SJSA1 (cell line): ENCODE data around the gene KCNQ1. TPM values are rescaled to one million over a fixed set of nuclear protein-coding genes. Genes with fewer than 3 reads are reported as not detected.
"Not testable (repeated sequence)": the region's sequence is repeated elsewhere in the genome, so short reads cannot be mapped to it uniquely, and the experiment has no call there.

Experiments used
- DNase-seq, 2 experiments: peaks; one replicate each; pipeline ENCODE4 v3.0.0-alpha.2; 2015 to 2020; ENCODE audit warnings: low spot score in 2 of 2, low read depth in 1 of 2
- H3K27ac ChIP-seq: fragments of 250-450 bp; sonication (Bioruptor Pico); 2 replicates; pipeline ENCODE4 v1.5.1; 2020; ENCODE audit warnings: mild to moderate bottlenecking, moderate library complexity
- H3K27me3 ChIP-seq: fragments of 250-450 bp; sonication (Bioruptor Pico); replicated peaks from 2 replicates; pipeline ENCODE4 v1.5.1; 2020; ENCODE audit warnings: mild to moderate bottlenecking, moderate library complexity
- H3K36me3 ChIP-seq: fragments of 250-450 bp; sonication (Bioruptor Pico); 2 replicates; pipeline ENCODE4 v1.5.1; 2020; ENCODE audit warnings: mild to moderate bottlenecking
- H3K4me1 ChIP-seq: fragments of 250-450 bp; sonication (Bioruptor Pico); replicated peaks from 2 replicates; pipeline ENCODE4 v1.6.1; 2021; ENCODE audit warnings: mild to moderate bottlenecking
- H3K4me3 ChIP-seq: fragments of 250-450 bp; sonication (Bioruptor Pico); 2 replicates; pipeline ENCODE4 v1.5.1; 2020; ENCODE audit warnings: mild to moderate bottlenecking
- H3K9me3 ChIP-seq: fragments of 250-450 bp; sonication (Bioruptor Pico); replicated peaks from 2 replicates; pipeline ENCODE4 v1.5.1; 2020; ENCODE audit warnings: mild to moderate bottlenecking
- total RNA-seq: library from RNA; depleted of rRNA; stranded (reverse); fragments of >200 nt; shearing (Covaris generic); gene quantifications from 2 replicates; pipeline ENCODE4 v1.2.3, GENCODE V29; 2014

The KCNQ1 gene
- total RNA-seq, 1 experiment from 2014 or later = not detected

DNA sequence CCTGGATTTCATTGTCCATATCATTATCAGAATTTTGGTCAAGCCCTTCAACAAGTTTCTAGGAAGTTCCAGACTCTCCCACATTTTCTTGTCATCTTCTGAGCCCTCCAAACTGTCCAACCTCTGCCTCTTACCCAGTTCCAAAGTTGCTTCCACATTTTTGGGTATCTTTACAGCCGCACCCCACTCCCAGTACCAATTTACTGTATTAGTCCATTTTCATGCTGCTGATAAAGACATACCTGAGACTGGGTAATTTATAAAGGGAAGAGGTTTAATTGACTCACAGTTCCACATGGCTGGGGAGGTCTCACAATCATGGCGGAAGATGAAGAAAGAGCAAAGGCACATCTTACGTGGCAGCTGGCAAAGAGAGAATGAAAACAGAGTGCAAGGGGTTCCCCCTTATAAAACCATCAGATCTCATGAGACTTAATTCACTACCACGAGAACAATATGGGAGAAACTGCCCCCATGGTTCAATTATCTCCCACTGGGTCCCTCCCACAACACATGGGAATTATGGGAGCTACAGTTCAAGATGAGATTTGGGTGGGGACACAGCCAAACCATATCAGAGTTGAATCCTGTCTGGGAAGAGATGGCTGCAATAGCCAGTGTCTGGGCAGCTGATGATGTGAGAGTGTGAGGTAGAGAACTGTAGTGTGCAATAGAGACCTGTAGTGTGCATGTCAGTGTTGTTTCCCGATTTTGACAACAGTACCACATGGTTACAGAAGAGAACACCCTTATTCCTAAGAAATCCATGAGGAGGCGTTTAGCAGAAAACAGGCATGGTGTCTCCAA is 35.5 kb downstream of the KCNQ1 start:
- not testable (repeated sequence) for H3K9me3 ChIP-seq, DNase-seq, H3K4me1 ChIP-seq, H3K27ac ChIP-seq, H3K36me3 ChIP-seq, H3K4me3 ChIP-seq
- H3K27me3 ChIP-seq = peaks cover 32% of the 10 kb centered on the region

DNA sequence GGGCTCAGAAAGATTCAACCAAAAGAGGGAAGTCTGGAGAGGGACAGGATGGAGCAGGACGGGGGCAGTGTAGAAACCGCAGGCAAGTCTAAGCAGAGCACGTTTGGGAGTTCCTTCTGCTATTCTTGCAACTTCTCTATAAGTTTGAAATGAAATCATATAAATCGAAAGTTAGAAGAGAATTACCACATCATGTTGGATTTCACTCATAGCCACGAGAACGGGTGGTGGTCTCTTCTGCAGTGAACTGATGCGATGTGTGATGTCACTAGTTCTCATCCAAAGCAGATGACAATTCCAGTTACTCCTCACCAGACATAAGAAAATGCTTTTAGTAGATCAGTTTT is 36.0 kb downstream of the KCNQ1 start:
- Histone ChIP-seq H3K4me1 (no peaks in the 10 kb centered on the region), H3K4me3 (no peak overlapping the region), H3K27me3 (peaks cover 32% of the 10 kb centered on the region), H3K9me3 (no peaks in the 10 kb centered on the region; the same call in none of the 2 replicates), H3K27ac (no peak overlapping the region), H3K36me3 (no peaks in the 10 kb centered on the region)
- DNase-seq = no peak

DNA sequence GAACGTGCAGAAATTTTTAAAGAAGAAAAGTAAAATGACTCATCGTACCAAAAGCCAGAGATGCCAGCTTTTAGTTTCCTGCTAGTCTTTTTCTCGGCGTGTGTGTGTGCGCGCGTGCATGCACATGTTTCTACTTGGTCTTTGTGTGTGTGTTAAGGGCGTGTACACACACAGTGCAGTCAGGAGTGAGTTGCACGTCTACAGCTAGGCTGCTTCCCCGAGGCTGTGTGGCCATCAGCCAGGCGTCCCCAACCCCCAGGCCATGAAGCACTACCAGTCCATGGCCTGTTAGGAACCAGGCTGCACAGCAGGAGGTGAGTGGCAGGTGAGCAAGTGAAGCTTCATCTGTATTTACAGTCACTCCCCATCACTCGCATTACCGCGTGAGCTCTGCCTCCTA is 36.4 kb downstream of the KCNQ1 start:
- H3K9me3 ChIP-seq = no peaks in the 10 kb centered on the region; the same call in none of the 2 replicates
- H3K4me1 ChIP-seq = no peaks in the 10 kb centered on the region
- peaks cover 32% of the 10 kb centered on the region for H3K27me3 ChIP-seq
- H3K4me3 ChIP-seq = no peak overlapping the region
- no peaks in the 10 kb centered on the region for H3K36me3 ChIP-seq
- no peak overlapping the region for H3K27ac ChIP-seq
- no peak for DNase-seq

DNA sequence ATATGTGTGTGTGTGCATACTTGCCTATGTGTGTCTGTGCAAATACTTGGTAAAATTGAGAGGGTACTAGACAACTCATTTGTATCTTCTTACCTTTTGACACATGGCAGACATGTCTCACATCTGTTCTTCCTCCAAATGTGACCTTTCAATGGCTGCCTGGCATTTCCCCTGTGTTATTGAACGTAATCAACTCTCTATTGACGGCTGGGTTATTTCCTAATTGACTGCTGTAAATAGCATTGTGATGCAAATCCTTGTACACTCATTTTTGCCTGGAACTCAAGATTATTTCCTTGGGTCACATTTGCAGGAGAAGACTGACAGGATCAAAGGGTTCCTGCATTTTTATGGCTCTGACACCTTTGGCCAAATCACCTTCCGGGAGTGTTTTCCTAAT is 37.4 kb downstream of the KCNQ1 start:
- no peaks in the 10 kb centered on the region for H3K36me3 ChIP-seq
- H3K27me3 ChIP-seq = peaks cover 29% of the 10 kb centered on the region
- no peak for DNase-seq
- H3K4me1 ChIP-seq = no peaks in the 10 kb centered on the region
- H3K9me3 ChIP-seq = no peaks in the 10 kb centered on the region; the same call in none of the 2 replicates
- H3K4me3 ChIP-seq = no peak overlapping the region
- no peak overlapping the region for H3K27ac ChIP-seq

DNA sequence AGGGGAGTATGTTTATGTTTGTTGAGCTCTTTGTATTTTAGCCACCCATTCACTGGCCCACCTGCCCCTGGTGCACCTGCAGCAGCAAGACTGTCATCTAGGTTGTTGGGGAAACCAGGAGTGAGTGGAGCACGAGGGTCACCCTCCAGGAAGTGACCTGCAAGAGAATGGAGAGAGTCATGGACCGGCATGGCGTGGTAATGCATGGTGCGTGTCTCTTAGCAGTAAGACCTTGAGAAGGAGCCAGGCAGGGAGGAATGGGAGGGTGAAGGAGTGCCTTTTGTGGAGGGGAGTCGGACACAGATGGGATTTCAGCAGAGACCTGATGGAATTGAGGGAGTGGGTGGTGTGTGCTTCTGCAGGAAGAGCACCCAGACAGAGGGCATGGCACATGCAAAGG is 37.9 kb downstream of the KCNQ1 start:
- peaks cover 29% of the 10 kb centered on the region for H3K27me3 ChIP-seq
- H3K4me1 ChIP-seq = no peaks in the 10 kb centered on the region
- H3K36me3 ChIP-seq = no peaks in the 10 kb centered on the region
- H3K9me3 ChIP-seq = peaks cover 1% of the 10 kb centered on the region
- no peak overlapping the region for H3K4me3 ChIP-seq
- no peak overlapping the region for H3K27ac ChIP-seq
- DNase-seq = no peak

DNA sequence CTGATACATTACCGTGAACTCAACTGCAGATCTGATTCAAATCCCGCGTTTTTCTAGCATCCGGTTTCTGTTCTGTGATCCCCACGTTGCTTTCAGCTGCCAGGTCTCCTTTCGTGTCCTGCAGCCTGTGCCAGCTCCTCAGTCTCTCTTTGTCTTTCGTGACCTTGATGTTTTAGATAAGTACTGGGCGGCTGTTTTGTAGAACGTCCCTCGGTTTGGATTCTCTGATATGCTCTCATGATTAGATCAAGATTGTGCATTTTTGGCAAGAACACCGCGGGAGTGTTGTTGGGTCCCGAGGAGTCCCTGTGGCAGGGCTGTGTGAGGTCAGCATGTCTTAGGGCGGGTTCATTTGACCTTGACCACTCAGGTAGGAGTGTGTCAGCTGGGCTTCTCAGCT is 38.6 kb downstream of the KCNQ1 start:
- Histone ChIP-seq H3K27ac (no peak overlapping the region), H3K9me3 (peaks cover 8% of the 10 kb centered on the region), H3K36me3 (no peaks in the 10 kb centered on the region), H3K4me1 (no peaks in the 10 kb centered on the region), H3K27me3 (peaks cover 29% of the 10 kb centered on the region), H3K4me3 (no peak overlapping the region)
- no peak for DNase-seq

DNA sequence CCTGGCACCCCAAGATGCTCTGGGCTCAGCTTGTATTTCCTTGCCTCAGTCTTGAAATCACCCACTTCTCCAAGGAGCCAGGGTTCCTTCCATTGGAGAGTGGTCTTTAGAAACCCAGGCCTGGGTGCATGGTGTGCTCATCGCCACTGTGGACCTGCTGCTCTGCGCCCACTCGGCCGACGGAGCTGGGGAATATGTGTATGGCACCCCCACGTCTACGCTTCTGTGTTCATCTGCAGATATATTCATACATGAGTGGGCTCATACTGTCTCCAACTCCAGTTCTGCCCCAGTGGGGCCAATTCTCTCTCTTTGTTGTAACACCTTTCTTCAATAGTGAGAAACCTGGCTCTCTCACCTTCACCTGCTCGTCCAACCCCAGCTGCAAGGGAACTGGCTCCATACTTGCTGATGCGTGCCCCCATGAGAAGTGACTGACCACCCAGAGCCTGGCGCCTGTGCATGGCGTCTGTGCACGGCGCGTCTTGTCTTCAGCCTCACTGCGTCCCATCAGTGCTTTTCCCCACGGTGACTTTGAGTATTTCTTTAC is 39.8 kb downstream of the KCNQ1 start:
- H3K27me3 ChIP-seq = peaks cover 29% of the 10 kb centered on the region
- no peaks in the 10 kb centered on the region for H3K36me3 ChIP-seq
- no peak overlapping the region for H3K27ac ChIP-seq
- peaks cover 13% of the 10 kb centered on the region for H3K9me3 ChIP-seq
- no peak for DNase-seq
- no peak overlapping the region for H3K4me3 ChIP-seq
- no peaks in the 10 kb centered on the region for H3K4me1 ChIP-seq

DNA sequence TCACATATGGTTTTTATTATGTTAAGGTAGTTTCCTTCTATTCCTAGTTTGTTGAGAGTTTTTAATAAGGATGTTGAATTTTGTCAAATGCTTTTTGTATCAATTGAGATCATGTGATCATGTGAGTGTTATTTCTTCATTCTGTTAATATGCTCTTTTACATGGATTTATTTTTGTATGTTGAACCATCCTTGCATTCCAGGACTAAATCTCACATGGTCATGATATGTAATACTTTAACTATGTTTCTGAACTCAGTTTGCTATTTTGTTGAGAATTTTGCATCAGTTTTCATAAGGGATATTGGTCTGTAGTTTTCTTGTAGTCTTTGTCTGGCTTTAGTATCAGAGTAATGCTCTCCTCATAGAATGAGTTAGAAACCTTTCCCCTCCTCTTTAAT is 43.2 kb downstream of the KCNQ1 start:
- Histone ChIP-seq H3K4me3 (no peak overlapping the region), H3K9me3 (peaks cover 15% of the 10 kb centered on the region), H3K4me1 (no peaks in the 10 kb centered on the region), H3K27me3 (peaks cover 36% of the 10 kb centered on the region), H3K27ac (no peak overlapping the region), H3K36me3 (no peaks in the 10 kb centered on the region)
- no peak for DNase-seq

DNA sequence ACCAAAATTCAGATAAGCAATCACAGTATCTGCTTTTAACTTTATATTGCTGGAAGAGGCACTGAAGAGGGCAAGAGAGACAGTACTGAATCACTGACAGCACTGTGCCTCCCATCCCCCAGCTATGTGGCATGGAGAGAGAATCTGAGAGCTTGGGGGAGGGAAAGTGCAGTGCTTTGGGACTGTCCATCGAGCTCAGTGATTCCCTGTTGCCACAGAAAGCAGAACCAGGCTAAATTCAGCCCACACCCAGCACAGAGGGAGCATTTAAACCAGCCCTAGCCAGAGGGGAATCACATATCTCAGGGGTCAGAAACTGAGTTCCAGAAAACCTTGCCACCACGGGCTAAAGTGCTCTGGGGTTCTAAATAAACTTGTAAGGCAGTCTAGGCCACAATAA is 44.3 kb downstream of the KCNQ1 start:
- Histone ChIP-seq H3K27ac (no peak overlapping the region), H3K4me3 (no peak overlapping the region), H3K27me3 (peaks cover 25% of the 10 kb centered on the region), H3K9me3 (peaks cover 15% of the 10 kb centered on the region), H3K36me3 (no peaks in the 10 kb centered on the region), H3K4me1 (no peaks in the 10 kb centered on the region)
- DNase-seq = no peak

DNA sequence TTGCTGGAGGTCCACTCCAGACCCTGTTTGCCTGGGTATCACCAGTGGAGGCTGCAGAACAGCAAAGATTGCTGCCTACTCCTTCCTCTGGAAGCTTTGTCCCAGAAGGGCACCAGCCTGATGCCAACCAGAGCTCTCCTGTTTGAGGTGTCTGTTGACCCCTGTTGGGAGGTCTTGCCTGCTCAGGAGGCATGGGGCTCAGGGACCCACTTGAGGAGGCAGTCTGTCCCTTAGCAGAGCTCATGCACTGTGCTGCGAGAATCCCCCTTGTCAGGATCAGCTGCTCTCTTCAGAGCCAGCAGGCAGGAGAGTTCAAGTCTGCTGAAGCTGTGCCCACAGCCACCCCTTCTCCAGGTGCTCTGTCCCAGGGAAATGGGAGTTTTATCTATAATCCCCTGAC is 53.1 kb downstream of the KCNQ1 start:
- not testable (repeated sequence) for H3K9me3 ChIP-seq, H3K4me1 ChIP-seq, H3K36me3 ChIP-seq, H3K4me3 ChIP-seq, H3K27ac ChIP-seq, H3K27me3 ChIP-seq
- peak in 1 of 2 experiments; percentile 37 for DNase-seq

DNA sequence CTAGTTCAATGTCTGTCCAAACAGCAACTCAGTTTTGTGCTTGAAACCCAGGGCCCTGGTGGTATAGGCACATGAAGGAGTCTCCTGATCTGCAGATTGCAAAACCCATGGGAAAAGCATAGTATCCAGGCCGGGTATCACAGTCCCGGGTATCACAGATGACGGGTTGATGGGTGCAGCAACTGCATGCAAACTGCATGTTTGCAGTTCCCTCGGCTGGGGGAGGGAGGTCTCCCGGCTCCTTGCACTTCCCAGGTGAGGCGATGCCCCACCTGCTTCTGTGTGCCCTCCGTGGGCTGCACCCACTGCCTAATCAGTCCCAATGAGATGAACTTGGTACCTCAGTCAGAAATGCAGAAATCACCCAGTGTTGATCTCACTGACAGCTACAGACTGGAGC is 53.9 kb downstream of the KCNQ1 start:
- Histone ChIP-seq H3K9me3 (peaks cover 3% of the 10 kb centered on the region), H3K36me3 (no peaks in the 10 kb centered on the region), H3K4me3 (no peak overlapping the region), H3K27ac (no peak overlapping the region), H3K27me3 (no peaks in the 10 kb centered on the region), H3K4me1 (no peaks in the 10 kb centered on the region)
- peak in 1 of 2 experiments; percentile 40 for DNase-seq

DNA sequence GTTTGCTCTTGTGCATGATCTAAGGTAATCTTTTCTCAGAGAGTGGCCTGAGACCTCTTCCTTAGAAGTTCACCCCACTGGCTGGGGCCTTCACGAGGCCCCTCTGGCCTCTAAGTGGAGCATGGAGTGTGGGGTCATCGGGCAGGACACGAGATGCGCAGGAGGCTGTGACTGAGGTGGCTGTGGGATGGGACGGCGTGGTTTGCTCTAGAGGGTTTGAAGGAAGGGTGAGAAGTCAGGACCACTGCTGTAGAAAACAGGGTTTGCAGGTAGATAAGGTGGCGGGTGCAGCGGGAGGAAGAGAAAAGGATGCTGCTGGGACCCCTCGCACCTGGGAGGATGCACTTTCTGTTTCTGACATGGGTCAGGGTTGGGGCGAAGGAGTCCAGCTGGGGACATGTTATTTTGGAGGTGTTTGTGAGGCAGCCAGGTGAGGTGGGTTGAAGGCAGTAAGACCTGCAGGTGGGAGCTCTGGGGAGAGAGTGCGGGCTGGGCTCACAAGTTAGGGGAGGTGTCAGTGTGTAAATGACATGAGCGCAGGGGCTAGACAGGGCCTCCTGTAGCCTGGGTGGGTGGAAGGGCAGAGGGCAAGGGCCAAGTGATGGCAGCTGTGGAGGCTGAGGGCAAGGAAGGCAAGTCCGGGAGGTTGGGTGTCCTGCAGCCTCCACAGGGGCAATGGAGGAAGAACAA is 62.5 kb downstream of the KCNQ1 start:
- DNase-seq = peak in 1 of 2 experiments; percentile 39
- Histone ChIP-seq H3K9me3 (no peaks in the 10 kb centered on the region), H3K4me1 (no peaks in the 10 kb centered on the region), H3K27ac (no peak overlapping the region), H3K4me3 (no peak overlapping the region), H3K36me3 (no peaks in the 10 kb centered on the region), H3K27me3 (peaks cover 26% of the 10 kb centered on the region)

DNA sequence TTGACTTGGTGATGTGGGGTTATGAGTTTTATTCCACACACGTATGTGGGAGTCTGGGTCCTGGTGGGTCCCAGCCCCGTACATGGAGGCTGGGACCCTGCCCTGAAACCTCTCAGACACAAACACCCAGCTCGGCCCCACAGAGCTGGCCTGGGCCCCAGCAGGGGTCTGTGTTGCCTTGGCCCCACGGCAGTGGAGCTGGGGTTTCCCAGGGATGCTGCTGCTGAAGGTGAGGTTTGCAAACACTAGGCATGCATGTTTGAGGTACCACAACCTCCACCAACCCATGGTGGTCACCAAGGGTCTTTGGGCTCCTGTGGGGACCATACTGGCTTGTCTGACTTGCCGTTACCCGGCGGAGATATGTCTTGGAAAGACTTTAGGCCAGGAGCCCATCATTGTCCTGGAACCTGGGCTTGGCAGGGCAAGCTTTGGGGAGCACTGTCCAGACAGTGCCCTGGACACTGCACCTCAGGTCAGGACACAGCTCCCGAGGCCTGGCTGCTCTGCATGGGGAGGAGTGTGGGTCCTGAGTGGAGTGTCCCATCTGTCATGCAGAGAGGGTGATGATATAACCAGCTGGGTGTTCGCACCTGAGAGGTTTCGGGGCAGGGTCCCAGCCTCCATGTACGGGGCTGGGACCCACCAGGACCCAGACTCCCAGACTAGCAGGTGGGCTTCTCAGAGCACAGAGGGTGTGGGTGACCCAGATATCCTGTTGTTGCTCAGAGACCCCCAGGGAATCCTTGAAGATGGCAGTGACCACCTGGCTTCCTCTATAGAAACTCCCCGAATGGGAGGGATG is 63.3 kb downstream of the KCNQ1 start:
- Histone ChIP-seq H3K4me1 (no peaks in the 10 kb centered on the region), H3K27ac (no peak overlapping the region), H3K36me3 (no peaks in the 10 kb centered on the region), H3K27me3 (peaks cover 33% of the 10 kb centered on the region), H3K9me3 (no peaks in the 10 kb centered on the region), H3K4me3 (no peak overlapping the region)
- peak in 1 of 2 experiments; percentile 40 for DNase-seq
